NCI-H748 treated with DMSO at 0.1 percent for 48 hours (cell line): ENCODE data around the gene CHRNA5.
"Not testable (repeated sequence)": the region's sequence is repeated elsewhere in the genome, so short reads cannot be mapped to it uniquely, and the experiment has no call there.

Experiments used
- DNase-seq: peaks from one replicate; lab custom pipeline; 2025; lab: John Stamatoyannopoulos, UW

CHRNA5 gene

GRCh38 chr15:78565951-78566774 is 843 bp downstream of the CHRNA5 start:
- peak; percentile 16 for DNase-seq

GRCh38 chr15:78567531-78567930 is 2.2 kb downstream of the CHRNA5 start:
- DNase-seq = no peak

- DNase-seq = no peak
These were observed 5.4 kb downstream of the CHRNA5 start for GRCh38 chr15:78570710-78571109.

GRCh38 chr15:78571382-78571781 is 6.1 kb downstream of the CHRNA5 start:
- no peak for DNase-seq

- DNase-seq = no peak
These were observed 8.1 kb downstream of the CHRNA5 start for GRCh38 chr15:78573416-78573815.

- DNase-seq = no peak
These were observed 9.6 kb downstream of the CHRNA5 start for GRCh38 chr15:78574944-78575343.

GRCh38 chr15:78597583-78597982 is 32.3 kb downstream of the CHRNA5 start:
- no peak for DNase-seq

GRCh38 chr15:78598348-78598747 is 33.0 kb downstream of the CHRNA5 start:
- no peak for DNase-seq

GRCh38 chr15:78599189-78599588 is 33.9 kb downstream of the CHRNA5 start:
- DNase-seq = no peak

GRCh38 chr15:78603467-78603866 is 38.1 kb downstream of the CHRNA5 start:
- DNase-seq = no peak

- no peak for DNase-seq
These were observed 39.1 kb downstream of the CHRNA5 start for GRCh38 chr15:78604420-78604819.

- no peak for DNase-seq
These were observed 39.9 kb downstream of the CHRNA5 start for GRCh38 chr15:78605201-78605600.

GRCh38 chr15:78605680-78606079 is 40.4 kb downstream of the CHRNA5 start:
- DNase-seq = no peak

- not testable (repeated sequence) for DNase-seq
These were observed 44.2 kb downstream of the CHRNA5 start for GRCh38 chr15:78609551-78609950.

GRCh38 chr15:78614021-78614420 is 48.7 kb downstream of the CHRNA5 start:
- DNase-seq = no peak

GRCh38 chr15:78615151-78615589 is 49.9 kb downstream of the CHRNA5 start:
- no peak for DNase-seq

GRCh38 chr15:78616506-78616905 is 51.2 kb downstream of the CHRNA5 start:
- DNase-seq = no peak

GRCh38 chr15:78617076-78617475 is 51.8 kb downstream of the CHRNA5 start:
- no peak for DNase-seq

- DNase-seq = no peak
These were observed 52.2 kb downstream of the CHRNA5 start for GRCh38 chr15:78617516-78617915.

- DNase-seq = no peak
These were observed 52.7 kb downstream of the CHRNA5 start for GRCh38 chr15:78618064-78618463.

- peak; percentile 41 for DNase-seq
These were observed 53.2 kb downstream of the CHRNA5 start for GRCh38 chr15:78618490-78618934.

- no peak for DNase-seq
These were observed 54.0 kb downstream of the CHRNA5 start for GRCh38 chr15:78619022-78619950.

- DNase-seq = no peak
These were observed 54.8 kb downstream of the CHRNA5 start for GRCh38 chr15:78620021-78620526.
